Ramos (cell line): Measurements from ENCODE around the gene HTT.

ENCODE experiments used
- in situ Hi-C: fragments of 300-500 bp; cut with MboI; formaldehyde crosslinking; loops from one replicate; pipeline ENCODE4 v1.14.3; 2022; ENCODE audit warnings: low sequenced_read_pairs; ENCODE audit not compliant: unreplicated experiment

HTT gene

DNA sequence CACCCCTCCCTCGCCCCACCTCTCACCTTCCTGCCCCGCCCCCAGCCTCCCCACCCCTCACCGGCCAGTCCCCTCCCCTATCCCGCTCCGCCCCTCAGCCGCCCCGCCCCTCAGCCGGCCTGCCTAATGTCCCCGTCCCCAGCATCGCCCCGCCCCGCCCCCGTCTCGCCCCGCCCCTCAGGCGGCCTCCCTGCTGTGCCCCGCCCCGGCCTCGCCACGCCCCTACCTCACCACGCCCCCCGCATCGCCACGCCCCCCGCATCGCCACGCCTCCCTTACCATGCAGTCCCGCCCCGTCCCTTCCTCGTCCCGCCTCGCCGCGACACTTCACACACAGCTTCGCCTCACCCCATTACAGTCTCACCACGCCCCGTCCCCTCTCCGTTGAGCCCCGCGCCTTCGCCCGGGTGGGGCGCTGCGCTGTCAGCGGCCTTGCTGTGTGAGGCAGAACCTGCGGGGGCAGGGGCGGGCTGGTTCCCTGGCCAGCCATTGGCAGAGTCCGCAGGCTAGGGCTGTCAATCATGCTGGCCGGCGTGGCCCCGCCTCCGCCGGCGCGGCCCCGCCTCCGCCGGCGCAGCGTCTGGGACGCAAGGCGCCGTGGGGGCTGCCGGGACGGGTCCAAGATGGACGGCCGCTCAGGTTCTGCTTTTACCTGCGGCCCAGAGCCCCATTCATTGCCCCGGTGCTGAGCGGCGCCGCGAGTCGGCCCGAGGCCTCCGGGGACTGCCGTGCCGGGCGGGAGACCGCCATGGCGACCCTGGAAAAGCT, at the start of gene HTT, which contains the start of gene HTT-AS:
Gene HTT, plus strand, starts transcription at position 604 of the 768 bp plus-strand sequence. Its CDS starts 145 bp downstream, at position 749.
Gene HTT-AS, minus strand, starts transcription at position 461 of the 768 bp plus-strand sequence.
- in situ Hi-C loops, result no loop called here

GRCh38 chr4:3025881-3026280, 48.6 kb upstream of the HTT start:
- in situ Hi-C loops, result no loop called here

DNA sequence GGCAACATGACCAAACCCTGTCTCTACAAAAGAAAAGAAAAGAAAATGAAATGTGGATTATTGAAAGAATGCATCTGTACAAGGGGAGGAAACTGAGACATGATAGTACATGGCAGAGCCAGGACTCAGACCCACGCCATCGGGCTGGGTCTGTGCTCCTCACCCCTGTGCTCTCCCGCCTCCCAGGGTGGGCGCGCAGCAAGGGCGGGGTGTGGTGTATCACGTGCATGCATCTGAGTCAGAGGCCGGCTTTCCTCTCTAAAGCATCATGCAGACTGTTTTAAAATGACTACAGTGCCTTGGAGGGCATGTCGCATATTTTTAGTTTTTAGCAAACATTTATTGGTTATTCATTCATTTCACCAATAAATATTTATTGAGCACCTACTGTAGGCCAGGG, 47.9 kb upstream of the HTT start:
- in situ Hi-C loops, result no loop called here

- in situ Hi-C loops, result no loop called here
These were observed 45.0 kb upstream of the HTT start for GRCh38 chr4:3029464-3029863.

GRCh38 chr4:3030566-3031356, 43.7 kb upstream of the HTT start:
- in situ Hi-C loops, result no loop called here

GRCh38 chr4:3031357-3032082, 43.0 kb upstream of the HTT start:
- in situ Hi-C loops, result no loop called here

DNA sequence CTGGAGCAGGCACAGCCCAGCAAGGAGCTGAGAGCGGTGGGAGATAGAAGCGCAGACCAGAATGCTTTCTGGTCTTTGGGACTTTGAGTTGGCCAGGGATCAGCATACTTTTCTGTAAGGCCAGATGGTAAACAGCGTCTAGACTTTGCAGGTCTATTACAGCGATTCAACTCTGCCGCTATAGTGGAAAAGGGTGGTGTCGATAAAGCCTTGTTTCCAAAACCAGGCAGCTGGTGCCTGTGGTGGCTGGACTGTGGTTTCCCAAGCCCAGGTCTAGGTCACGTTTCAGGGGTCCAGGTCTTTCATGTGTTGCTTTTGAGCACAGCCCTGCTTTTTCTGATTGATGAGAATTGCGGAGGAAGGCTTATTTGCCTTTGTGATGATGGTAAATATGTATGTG, 40.2 kb upstream of the HTT start:
- in situ Hi-C loops, result no loop called here

GRCh38 chr4:3035249-3035648, 39.2 kb upstream of the HTT start:
- in situ Hi-C loops, result no loop called here

GRCh38 chr4:3035674-3036073, 38.8 kb upstream of the HTT start:
- in situ Hi-C loops, result no loop called here

- in situ Hi-C loops, result no loop called here
These were observed 38.1 kb upstream of the HTT start for GRCh38 chr4:3036131-3036952.

GRCh38 chr4:3037957-3038461, 36.5 kb upstream of the HTT start:
- in situ Hi-C loops, result no loop called here

DNA sequence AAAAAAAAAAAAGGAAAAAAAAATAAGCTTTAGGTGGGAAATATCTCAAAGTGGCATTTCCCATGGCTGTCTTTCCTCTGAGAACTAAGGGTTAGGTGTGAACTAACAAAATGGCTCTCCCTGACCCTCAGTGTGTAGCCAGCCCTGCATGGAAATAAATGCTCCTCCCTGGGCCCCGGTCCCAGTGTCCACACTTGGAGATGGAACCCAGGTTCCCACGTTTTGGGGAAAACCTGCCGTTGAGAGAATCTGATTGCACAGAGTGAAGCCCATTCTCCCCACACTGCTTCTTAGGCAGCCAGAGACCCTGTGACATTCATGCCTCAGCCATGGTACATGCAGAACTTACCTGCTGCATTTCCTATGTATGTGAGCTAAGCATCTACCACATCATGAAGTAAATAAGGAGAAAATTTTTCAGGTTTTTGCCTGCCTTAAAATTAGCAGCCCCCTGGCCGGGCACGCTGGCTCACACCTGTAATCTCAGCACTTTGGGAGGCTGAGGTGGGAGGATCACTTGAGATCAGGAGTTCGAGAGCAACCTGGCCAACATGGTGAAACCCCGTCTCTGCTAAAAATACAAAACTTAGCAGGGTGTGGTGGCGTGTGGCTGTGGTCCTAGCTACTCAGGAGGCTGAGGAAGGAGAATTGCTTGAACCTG, 34.6 kb upstream of the HTT start:
- in situ Hi-C loops, result no loop called here

- in situ Hi-C loops, result no loop called here
These were observed 33.9 kb upstream of the HTT start for GRCh38 chr4:3040452-3041191.

GRCh38 chr4:3041192-3042142, 33.0 kb upstream of the HTT start:
- in situ Hi-C loops, result no loop called here

DNA sequence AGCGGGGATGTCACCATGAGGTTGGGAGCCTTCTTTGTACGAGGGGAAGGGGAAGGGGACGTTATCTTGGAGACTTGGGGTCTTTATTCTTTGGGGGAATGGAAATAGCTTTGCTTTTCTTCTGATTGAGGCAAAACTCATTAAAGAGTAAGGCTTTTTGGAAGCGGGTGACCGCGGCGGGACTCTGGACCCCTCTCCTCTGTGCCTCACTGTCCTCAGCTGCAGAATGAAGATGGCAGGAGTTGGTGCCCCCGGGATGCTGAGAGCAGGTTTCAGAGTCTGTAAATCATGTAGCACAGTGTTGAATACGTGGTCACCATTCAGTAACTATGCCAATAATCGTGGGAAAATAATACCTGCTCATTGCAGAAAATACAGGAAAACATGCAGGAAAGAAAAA, 32.3 kb upstream of the HTT start:
- in situ Hi-C loops, result no loop called here

DNA sequence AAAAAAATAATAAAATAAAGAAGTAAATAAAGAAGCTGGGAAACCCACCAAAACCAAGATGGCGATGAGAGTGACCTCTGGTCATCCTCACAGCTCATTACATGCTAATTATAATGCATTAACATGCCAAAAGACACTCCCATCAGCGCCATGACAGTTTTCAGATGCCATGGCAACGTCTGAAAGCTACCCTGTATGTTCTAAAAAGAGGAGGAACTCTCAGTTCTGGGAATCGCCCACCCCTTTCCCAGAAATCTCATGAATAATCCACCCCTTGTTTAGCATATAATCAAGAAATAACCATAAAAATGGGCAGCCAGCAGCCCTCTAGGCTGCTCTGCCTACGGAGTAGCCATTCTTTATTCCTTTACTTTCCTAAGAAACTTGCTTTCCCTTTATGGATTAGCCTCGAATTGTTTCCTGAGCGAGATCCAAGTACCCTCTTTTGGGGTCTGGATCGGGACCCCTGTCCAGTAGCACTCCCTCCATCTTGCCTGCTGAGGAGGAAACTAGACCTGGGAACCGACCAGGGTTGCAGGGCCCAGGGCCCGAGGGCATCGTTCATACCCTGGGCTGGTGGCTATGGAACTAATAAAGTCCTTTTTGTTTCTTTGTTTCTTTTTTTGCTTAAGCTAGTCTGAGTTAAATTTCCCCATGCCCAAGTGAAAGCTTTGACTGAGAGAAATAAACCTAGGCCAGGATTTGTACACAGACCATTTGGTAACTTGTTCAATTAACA, 31.0 kb upstream of the HTT start:
- in situ Hi-C loops, result no loop called here
